GM12878 (cell line): Measurements from ENCODE around the gene ANXA2R. TPM values are rescaled to one million over a fixed set of nuclear protein-coding genes. Genes with fewer than 3 reads are reported as not detected.

Experiments
- ASH2L ChIP-seq: fragments of 300-600, 200-600 bp; sonication (generic); IDR thresholded peaks from 2 replicates; pipeline ENCODE4 v1.6.1; 2017; ENCODE audit warnings: low read depth, mild to moderate bottlenecking, borderline replicate concordance
- CBFB ChIP-seq: IDR thresholded peaks from 2 replicates; pipeline ENCODE4 v1.6.1; 2016; ENCODE audit warnings: antibody characterized with exemption, low read depth
- CEBPZ ChIP-seq: fragments of 150-350 bp; IDR thresholded peaks from 2 replicates; pipeline ENCODE4 v1.6.1; 2016; ENCODE audit warnings: low read depth, low read length
- CHD2 ChIP-seq: IDR thresholded peaks from 2 replicates; pipeline ENCODE4 v1.6.1; 2011; ENCODE audit warnings: low read depth, low read length, improper control_type of control experiment, borderline replicate concordance
- CREB1 ChIP-seq: IDR thresholded peaks from 2 replicates; pipeline ENCODE4 v1.6.1; 2012; ENCODE audit warnings: low read depth, mild to moderate bottlenecking, inconsistent platforms
- DPF2 ChIP-seq: fragments of 450-650 bp; IDR thresholded peaks from 2 replicates; pipeline ENCODE4 v1.6.1; 2017; ENCODE audit warnings: mild to moderate bottlenecking
- E2F8 ChIP-seq: fragments of 450-650 bp; IDR thresholded peaks from 2 replicates; pipeline ENCODE4 v1.6.1; 2018; ENCODE audit warnings: mild to moderate bottlenecking, low read depth, moderate library complexity; ENCODE audit not compliant: partially characterized antibody
- ESRRA ChIP-seq: IDR thresholded peaks from 2 replicates; pipeline ENCODE4 v1.6.1; 2012; ENCODE audit warnings: mild to moderate bottlenecking, low read length, improper control_type of control experiment
- FOS ChIP-seq: IDR thresholded peaks from 3 replicates; pipeline ENCODE4 v1.6.1; 2011; ENCODE audit warnings: borderline replicate concordance; ENCODE audit not compliant: insufficient read length; ENCODE audit errors: extremely low read depth
- FOXM1 ChIP-seq: IDR thresholded peaks from 2 replicates; pipeline ENCODE4 v1.6.1; 2012; ENCODE audit warnings: low read depth, mild to moderate bottlenecking, inconsistent platforms, low read length, moderate library complexity
- HDAC6 ChIP-seq: fragments of 200-600 bp; sonication (generic); IDR thresholded peaks from one replicate; pipeline ENCODE4 v1.8.0; 2017; ENCODE audit warnings: antibody characterized with exemption; ENCODE audit not compliant: unreplicated experiment
- HDGF ChIP-seq: fragments of 450-650 bp; IDR thresholded peaks from 2 replicates; pipeline ENCODE4 v1.6.1; 2016; ENCODE audit warnings: antibody characterized with exemption
- IKZF2 ChIP-seq, 2 experiments: fragments of 450-650 bp; IDR thresholded peaks; 2 replicates each; pipeline ENCODE4 v1.6.1; 2017; ENCODE audit warnings: mild to moderate bottlenecking in 2 of 2, moderate library complexity in 2 of 2
- KDM1A ChIP-seq: fragments of 200-600 bp; sonication (generic); IDR thresholded peaks from 2 replicates; pipeline ENCODE4 v1.6.1; 2016; ENCODE audit warnings: borderline replicate concordance
- MEF2A ChIP-seq: IDR thresholded peaks from 2 replicates; pipeline ENCODE4 v1.6.1; 2011; ENCODE audit warnings: low read depth, mild to moderate bottlenecking, low read length, moderate library complexity; ENCODE audit not compliant: insufficient read depth
- MLLT1 ChIP-seq: fragments of 450-650 bp; IDR thresholded peaks from 2 replicates; pipeline ENCODE4 v1.6.1; 2016; ENCODE audit warnings: mild to moderate bottlenecking
- MTA3 ChIP-seq: IDR thresholded peaks from 2 replicates; pipeline ENCODE4 v1.6.1; 2012; ENCODE audit warnings: low read length, inconsistent platforms, borderline replicate concordance
- NBN ChIP-seq: fragments of 450-650 bp; IDR thresholded peaks from 2 replicates; pipeline ENCODE4 v1.6.1; 2016
- NFIC ChIP-seq: IDR thresholded peaks from 2 replicates; pipeline ENCODE4 v1.6.1; 2012; ENCODE audit warnings: low read depth, mild to moderate bottlenecking, inconsistent platforms, low read length, moderate library complexity
- NR2C1 ChIP-seq: fragments of 450-650 bp; IDR thresholded peaks from 2 replicates; pipeline ENCODE4 v1.6.1; 2017; ENCODE audit warnings: antibody characterized with exemption, mild to moderate bottlenecking, moderate library complexity
- PAX5 ChIP-seq: IDR thresholded peaks from 2 replicates; pipeline ENCODE4 v1.6.1; 2011; ENCODE audit warnings: low read depth, low read length, borderline replicate concordance
- STAT1 ChIP-seq: fragments of 450-650 bp; conservative IDR thresholded peaks from 2 replicates; pipeline ENCODE4 v1.6.1; 2014; ENCODE audit warnings: antibody characterized with exemption, mild to moderate bottlenecking
- TCF7 ChIP-seq: IDR thresholded peaks from 2 replicates; pipeline ENCODE4 v1.6.1; 2014; ENCODE audit warnings: antibody characterized with exemption, borderline replicate concordance
- YY1 ChIP-seq: IDR thresholded peaks from 2 replicates; pipeline ENCODE4 v1.6.1; 2011; ENCODE audit warnings: low read depth, mild to moderate bottlenecking, low read length
- polyA plus RNA-seq, 11 experiments: library from polyadenylated mRNA; depleted of rRNA in 4 of 11; unstranded in 6 of 11; stranded (reverse) in 5 of 11; fragments of >200 nt; fragmentation: Nextera tagmentation in 4 of 11; fragmentation: Illumina TruSeq in 1 of 11; extraction: Ambion mirVana in 4 of 11; extraction: Trizol in 1 of 11; gene quantifications; 1 replicate in 1 of 11; 2 replicates in 10 of 11; pipeline versions ENCODE4 v1.2.1 to v1.2.3, GENCODE V29; 2011 to 2016; ENCODE audit warnings: inconsistent platforms in 2 of 11, missing spikeins in 2 of 11, low read depth in 1 of 11
- total RNA-seq, 4 experiments: library from RNA; depleted of rRNA in 3 of 4; stranded (reverse); fragments of >200 nt in 3 of 4; fragmentation: Illumina TruSeq in 1 of 4; extraction: Trizol in 1 of 4; gene quantifications; 2 replicates each; pipeline versions ENCODE4 v1.2.1 to v1.2.3, GENCODE V29; 2013 to 2021

Gene ANXA2R
- total and polyA plus RNA-seq, 10 of the 15 experiments (the other 5 are each of a cell fraction or from before 2014, with no cell fraction given), result 2.3 to 7.8 (median 4.4) TPM

GRCh38 chr5:43065948-43066798 is 26.1 kb upstream of the ANXA2R start (continued):
- peak; percentile 55; the same call in 1 of the 2 replicates for TF ChIP-seq CREB1
- peak; percentile 5; the same call in 1 of the 2 replicates for TF ChIP-seq PAX5
- TF ChIP-seq STAT1, result no peak
- TF ChIP-seq NR2C1, result 0 out of 2 replicates have a peak, but pooled peaks have one; percentile 30
- TF ChIP-seq DPF2, result no peak
- TF ChIP-seq E2F8, result no peak
- TF ChIP-seq TCF7, result no peak
- TF ChIP-seq IKZF2 (IDR thresholded peaks at IDR 0.05), result peak in 1 of 2 experiments; percentile 29; a peak in 2 of 4 replicates
- TF ChIP-seq NBN, result peak; percentile 14
- TF ChIP-seq MTA3, result peak; percentile 73; the same call in 1 of the 2 replicates
- peak; percentile 93 for TF ChIP-seq YY1
- TF ChIP-seq HDAC6, result peak; percentile 15
- no peak for TF ChIP-seq FOXM1
- no peak for TF ChIP-seq CHD2
- no peak for TF ChIP-seq CEBPZ
- peak; percentile 48; the same call in 1 of the 2 replicates for TF ChIP-seq ASH2L
- no peak for TF ChIP-seq ESRRA
- peak; percentile 52; the same call in 1 of the 2 replicates for TF ChIP-seq CBFB
- TF ChIP-seq HDGF, result peak; percentile 16; the same call in 1 of the 2 replicates
- 0 out of 2 replicates have a peak, but pooled peaks have one; percentile 40 for TF ChIP-seq NFIC
- TF ChIP-seq FOS, result no peak
- TF ChIP-seq MEF2A, result no peak
- TF ChIP-seq MLLT1, result peak; percentile 66
- TF ChIP-seq KDM1A, result no peak
